IMR-90 (cell line): ENCODE results near the gene ISG20L2. TPM values are rescaled to one million over a fixed set of nuclear protein-coding genes. Genes with fewer than 3 reads are reported as not detected.

Experiments used
- ATAC-seq: fragments of 200-7000 bp; cut with Tn5 transposase; 2 replicates; pipeline ENCODE4 v1.9.1; 2020; ENCODE audit warnings: low read depth, mild to moderate bottlenecking, moderate library complexity
- BruUV-seq: library from RNA; stranded (reverse); fragments of 400-500 nt; replicated peaks from 2 replicates; lab custom pipeline; 2021; lab: Mats Ljungman, UMichigan
- CTCF ChIA-PET: fragments of 300-600 bp; formaldehyde crosslinking; extraction: SDS; loops from one replicate; lab custom pipeline; 2021; ENCODE audit warnings: antibody characterized with exemption; lab: Yijun Ruan, JAX
- POLR2A ChIA-PET: fragments of 300-600 bp; sonication (Branson Sonifier 250); formaldehyde crosslinking; loops from one replicate; lab custom pipeline; 2022; ENCODE audit warnings: antibody characterized with exemption; ENCODE audit not compliant: unreplicated experiment; lab: Charles Lee
- DNase-seq: peaks from one replicate; pipeline ENCODE4 v3.0.0; 2013
- H2AFZ ChIP-seq: replicated peaks from 2 replicates; pipeline ENCODE3; 2013; ENCODE audit warnings: low read length, mild to moderate bottlenecking; ENCODE audit not compliant: poor library complexity
- H2AK5ac ChIP-seq: 2 replicates; pipeline ENCODE4 v1.6.1; 2013; ENCODE audit warnings: low read depth, low read length, inconsistent platforms
- H2AK9ac ChIP-seq: replicated peaks from 2 replicates; pipeline ENCODE3; 2013; ENCODE audit warnings: mild to moderate bottlenecking, low read depth, low read length, moderate library complexity; ENCODE audit not compliant: poor library complexity
- H2BK120ac ChIP-seq: 2 replicates; pipeline ENCODE4 v1.6.1; 2013; ENCODE audit warnings: low read depth, low read length, inconsistent platforms
- H2BK15ac ChIP-seq: 3 replicates; pipeline ENCODE4 v1.6.1; 2013; ENCODE audit warnings: low read depth, low read length, inconsistent platforms
- H2BK20ac ChIP-seq: 2 replicates; pipeline ENCODE4 v1.6.1; 2013; ENCODE audit warnings: low read depth, mild to moderate bottlenecking, inconsistent platforms, low read length, moderate library complexity
- H2BK5ac ChIP-seq: 2 replicates; pipeline ENCODE4 v1.6.1; 2013; ENCODE audit warnings: mild to moderate bottlenecking, low read depth, low read length, inconsistent platforms; ENCODE audit not compliant: poor library complexity, severe bottlenecking
- H3K14ac ChIP-seq: replicated peaks from 2 replicates; pipeline ENCODE4 v1.6.1; 2013; ENCODE audit warnings: low read depth, low read length, inconsistent platforms
- H3K18ac ChIP-seq: 2 replicates; pipeline ENCODE4 v1.6.1; 2013; ENCODE audit warnings: low read depth, low read length, control low read depth
- H3K23ac ChIP-seq: 2 replicates; pipeline ENCODE4 v1.6.1; 2013; ENCODE audit warnings: low read depth, low read length, inconsistent platforms
- H3K27ac ChIP-seq: 2 replicates; pipeline ENCODE4 v1.5.1; 2013; ENCODE audit warnings: mild to moderate bottlenecking, control low read depth, low read length; ENCODE audit not compliant: insufficient read depth
- H3K27me3 ChIP-seq: 2 replicates; pipeline ENCODE4 v1.6.1; 2013; ENCODE audit warnings: low read length; ENCODE audit not compliant: control insufficient read depth, insufficient read depth
- H3K36me3 ChIP-seq: 2 replicates; pipeline ENCODE4 v1.6.1; 2013; ENCODE audit warnings: low read length, mixed read lengths; ENCODE audit not compliant: control insufficient read depth, insufficient read depth
- H3K4ac ChIP-seq: 2 replicates; pipeline ENCODE4 v1.6.1; 2013; ENCODE audit warnings: low read depth, low read length, inconsistent platforms
- H3K4me1 ChIP-seq: 2 replicates; pipeline ENCODE4 v1.6.1; 2013; ENCODE audit warnings: low read length, mixed read lengths; ENCODE audit not compliant: control insufficient read depth, insufficient read depth
- H3K4me2 ChIP-seq: 2 replicates; pipeline ENCODE4 v1.6.1; 2013; ENCODE audit warnings: low read depth, mild to moderate bottlenecking, control low read depth, low read length, moderate library complexity
- H3K4me3 ChIP-seq: 2 replicates; pipeline ENCODE4 v1.5.1; 2013; ENCODE audit warnings: low read depth, mild to moderate bottlenecking, control low read depth, low read length, moderate library complexity; ENCODE audit not compliant: insufficient read depth
- H3K56ac ChIP-seq: 2 replicates; pipeline ENCODE4 v1.6.1; 2013; ENCODE audit warnings: low read length, inconsistent platforms; ENCODE audit not compliant: insufficient read depth; ENCODE audit errors: extremely low read depth
- H3K79me1 ChIP-seq, 2 experiments: 2 replicates each; pipeline ENCODE4 v1.6.1; 2013; ENCODE audit warnings: low read length in 2 of 2, inconsistent platforms in 1 of 2, low read depth in 1 of 2
- H3K9ac ChIP-seq: 2 replicates; pipeline ENCODE4 v1.6.1; 2013; ENCODE audit warnings: low read depth, low read length, control low read depth
- H3K9me1 ChIP-seq: 2 replicates; pipeline ENCODE4 v1.6.1; 2013; ENCODE audit warnings: low read length, inconsistent platforms; ENCODE audit not compliant: insufficient read depth
- H3K9me3 ChIP-seq: 2 replicates; pipeline ENCODE4 v1.6.1; 2013; ENCODE audit warnings: low read length; ENCODE audit not compliant: control insufficient read depth, insufficient read depth
- H4K20me1 ChIP-seq: 2 replicates; pipeline ENCODE4 v1.6.1; 2013; ENCODE audit warnings: low read length, inconsistent platforms; ENCODE audit not compliant: insufficient read depth
- H4K5ac ChIP-seq: 2 replicates; pipeline ENCODE4 v1.6.1; 2013; ENCODE audit warnings: mild to moderate bottlenecking, low read depth, low read length, control low read depth
- H4K8ac ChIP-seq, 2 experiments: 2 replicates each; pipeline ENCODE4 v1.6.1; 2013; ENCODE audit warnings: low read depth in 2 of 2, low read length in 2 of 2, control low read depth in 1 of 2, inconsistent platforms in 1 of 2
- H4K91ac ChIP-seq: 2 replicates; pipeline ENCODE4 v1.6.1; 2013; ENCODE audit warnings: low read depth, low read length, inconsistent platforms; ENCODE audit not compliant: insufficient read depth
- CEBPB ChIP-seq: IDR thresholded peaks from 2 replicates; pipeline ENCODE4 v1.6.1; 2012; ENCODE audit warnings: low read depth, low read length, improper control_type of control experiment
- MAZ ChIP-seq: IDR thresholded peaks from 2 replicates; pipeline ENCODE4 v1.6.1; 2012; ENCODE audit warnings: low read depth, mild to moderate bottlenecking, low read length, improper control_type of control experiment, moderate library complexity, borderline replicate concordance
- RAD21 ChIP-seq: IDR thresholded peaks from 2 replicates; pipeline ENCODE4 v1.6.1; 2012; ENCODE audit warnings: low read length, improper control_type of control experiment
- SMC3 ChIP-seq: fragments of 150-350 bp; IDR thresholded peaks from 2 replicates; pipeline ENCODE4 v1.6.1; 2016; ENCODE audit warnings: low read depth, mild to moderate bottlenecking, antibody characterized with exemption, low read length, moderate library complexity
- WGBS, 2 experiments: methylation state at CpG; one replicate each; pipeline versions ENCODE4 v1.1.5 to v1.1.7; 2013; ENCODE audit warnings: missing lambda C conversion rate in 2 of 2; ENCODE audit not compliant: insufficient read length in 1 of 2; ENCODE audit errors: extremely low coverage in 2 of 2; 5-methylcytosine and 5-hydroxymethylcytosine counted together
- dilution Hi-C: fragments of 300-500 bp; cut with HindIII; formaldehyde crosslinking; loops from one replicate; pipeline ENCODE4 v1.14.3; 2018; ENCODE audit warnings: low sequenced_read_pairs; ENCODE audit not compliant: unreplicated experiment
- in situ Hi-C: fragments of 300-500 bp; cut with MboI; formaldehyde crosslinking; loops from 3 replicates; pipeline ENCODE4 v1.14.3; 2019; ENCODE audit warnings: low sequenced_read_pairs, inconsistent platforms, mixed read lengths
- intact Hi-C: fragments of 100-400 bp; cut with micrococcal nuclease; formaldehyde crosslinking; loops from 2 replicates; pipeline ENCODE4 v1.10.0; 2022
- polyA plus RNA-seq, 3 experiments: library from polyadenylated mRNA; depleted of rRNA; stranded (reverse); fragments of >200 nt; gene quantifications; 2 replicates each; pipeline ENCODE4 v1.2.3, GENCODE V29; 2012; ENCODE audit warnings: low replicate concordance in 1 of 3
- total RNA-seq: library from RNA; depleted of rRNA; stranded (reverse); fragments of >200 nt; gene quantifications from 2 replicates; pipeline ENCODE4 v1.2.3, GENCODE V29; 2012

Gene ISG20L2
- total and polyA plus RNA-seq, 2 of the 4 experiments (the other 2 are of a cell fraction): 17.0 to 27.3 TPM

DNA sequence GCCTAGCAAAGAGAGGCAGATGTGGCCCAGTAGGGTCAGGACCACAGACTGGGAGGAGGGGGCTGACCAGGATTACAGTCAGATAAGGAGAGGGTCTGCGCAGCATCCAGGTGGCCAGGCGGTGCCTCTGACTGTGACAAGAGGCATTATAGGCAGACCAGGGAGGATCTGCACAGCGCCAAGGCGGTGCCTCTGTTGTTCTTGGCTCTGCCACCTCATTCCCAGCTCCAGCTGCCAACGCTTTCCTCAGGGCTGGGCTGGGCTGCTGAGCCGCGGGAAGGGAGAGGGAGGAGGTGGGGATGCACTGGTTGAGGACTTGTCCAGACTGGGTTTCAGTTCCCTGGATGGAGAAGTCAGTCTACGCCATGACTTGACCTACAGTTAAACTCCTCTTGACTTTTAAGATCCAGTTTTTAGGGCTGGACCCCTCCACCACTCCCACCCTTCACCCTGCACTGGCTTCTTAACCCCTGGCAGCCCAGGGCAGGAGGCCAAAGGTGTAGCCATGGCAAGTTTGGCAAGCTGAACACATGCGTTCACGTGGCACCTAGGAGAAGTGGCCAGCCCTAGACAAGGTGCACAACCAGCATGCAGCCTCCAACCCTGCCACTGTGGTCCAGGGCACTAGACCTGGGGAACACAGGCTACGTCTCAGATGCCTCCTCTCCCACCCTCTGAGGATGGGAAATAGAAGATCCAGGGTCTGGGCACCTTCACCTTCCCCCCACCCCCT is 18.6 kb downstream of the ISG20L2 start:
- ATAC-seq (peak; percentile 68), DNase-seq (peak; percentile 62)
- 35% methylated on average over 5 of the region's 11 CpGs; no CpG with 5 or more reads in 1 of the 2 experiments for WGBS, 2 experiments
- peak overlapping the region; percentile 40 for H4K91ac ChIP-seq
- no peak overlapping the region for H3K23ac ChIP-seq
- 0 out of 4 replicates have a peak, but pooled peaks cover 0 to 3% of the 10 kb centered on the region in 2 experiments for H3K79me1 ChIP-seq
- H2BK120ac ChIP-seq: peak overlapping the region; percentile 55
- ChIA-PET POLR2A (interaction anchor here (0.5 kb wide), 1 partner anchor 33 kb away, joined by 5 read pairs; the partner anchor contains the start of gene NES), CTCF (interaction anchor here (0.6 to 2.2 kb wide), 3 partner anchors 16 to 278 kb away, joined by 4 to 8 read pairs (median 6); no protein-coding TSS in a partner anchor)
- H3K27ac ChIP-seq: 0 out of 2 replicates have a peak overlapping the region, but pooled peaks have one; percentile 8
- H4K8ac ChIP-seq: 0 out of 4 replicates have a peak overlapping the region, but pooled peaks of 1 of the 2 experiments have one; percentile 4
- H3K4me3 ChIP-seq: no peak overlapping the region
- TF ChIP-seq MAZ (peak; percentile 28; the same call in 1 of the 2 replicates), CEBPB (no peak), RAD21 (no peak), SMC3 (no peak)
- peak overlapping the region; percentile 33; the same call in 1 of the 2 replicates for H3K4ac ChIP-seq
- H2AK9ac ChIP-seq: peak overlapping the region; percentile 47
- no peak overlapping the region for H3K18ac ChIP-seq
- no peak overlapping the region for H3K4me2 ChIP-seq
- H3K14ac ChIP-seq: no peak overlapping the region; the same call in 1 of the 2 replicates
- no TSS peak for BruUV-seq
- peaks cover 45% of the 10 kb centered on the region for H3K4me1 ChIP-seq
- intact Hi-C loops (loop anchor here (2.0 kb wide), 1 partner anchor 15 kb away; no protein-coding TSS in a partner anchor), dilution Hi-C loops (no loop called here), in situ Hi-C loops (no loop called here)
- peaks cover 3% of the 10 kb centered on the region; the same call in 1 of the 2 replicates for H3K9me1 ChIP-seq
- H3K9me3 ChIP-seq: no peaks in the 10 kb centered on the region
- H2BK5ac ChIP-seq: no peak overlapping the region
- H4K20me1 ChIP-seq: no peaks in the 10 kb centered on the region
- H2BK20ac ChIP-seq: peak overlapping the region; percentile 17; the same call in 1 of the 2 replicates
- H2BK15ac ChIP-seq: 0 out of 3 replicates have a peak overlapping the region, but pooled peaks have one; percentile 36
- H2AK5ac ChIP-seq: peak overlapping the region; percentile 50; the same call in 1 of the 2 replicates
- H4K5ac ChIP-seq: no peak overlapping the region
- H3K9ac ChIP-seq: no peak overlapping the region
- H3K56ac ChIP-seq: no peak overlapping the region
- H3K36me3 ChIP-seq: no peaks in the 10 kb centered on the region
- peaks cover 2% of the 10 kb centered on the region; the same call in 1 of the 2 replicates for H3K27me3 ChIP-seq
- peak overlapping the region; percentile 60 for H2AFZ ChIP-seq
